ENCODE measurements around the gene MUC2. TPM values are rescaled to one million over a fixed set of nuclear protein-coding genes. Genes with fewer than 3 reads are reported as not detected.

MUC2 gene
- total and polyA plus RNA-seq, 10 of the 15 experiments (the other 5 are each of a cell fraction or from before 2014, with no cell fraction given), result 0.23 TPM; not detected in 9

GRCh38 chr11:1099519-1100355, 25.1 kb downstream of the MUC2 start:
- no peak for TF ChIP-seq NBN (IDR thresholded peaks at IDR 0.05)
- TF ChIP-seq ZNF274 (IDR thresholded peaks at IDR 0.05; ENCODE audit: insufficient read depth, insufficient read length), result no peak
- TF ChIP-seq BRCA1 (IDR thresholded peaks at IDR 0.05; ENCODE audit: low read depth, low read length), result no peak
- TF ChIP-seq MEF2B (IDR thresholded peaks at IDR 0.05; ENCODE audit: partially characterized antibody, poor library complexity, severe bottlenecking), result no peak
- no peak for TF ChIP-seq PRDM15 (CRISPR knock-in tag; IDR thresholded peaks at IDR 0.05)
- TF ChIP-seq SIX5 (IDR thresholded peaks at IDR 0.05; ENCODE audit: low read depth, low read length, severe bottlenecking), result no peak
- no peak for TF ChIP-seq E2F4 (IDR thresholded peaks at IDR 0.05; ENCODE audit: low read depth, low read length)
- TF ChIP-seq SPI1 (IDR thresholded peaks at IDR 0.05; ENCODE audit: borderline replicate concordance, insufficient read depth, low read depth, low read length), result no peak
- FAIRE-seq, result no peak

More at GRCh38 chr11:1099519-1100355, 25.1 kb downstream of the MUC2 start:
- ChIA-PET SMC1A (ENCODE audit: uncharacterized antibody, unreplicated experiment) (no interaction called here), RAD21 (ENCODE audit: unreplicated experiment) (no interaction called here), CTCF (no interaction called here), POLR2A (no interaction called here)
- ATAC-seq (no peak), DNase-seq (ENCODE audit: low read depth, low spot score) (no peak)
- H3K4me1 ChIP-seq (ENCODE audit: control insufficient read depth, insufficient read depth, low read length), result no peaks in the 10 kb centered on the region
- no peak overlapping the region for H3K27ac ChIP-seq (ENCODE audit: control insufficient read depth, insufficient read depth)
- no peaks in the 10 kb centered on the region for H3K36me3 ChIP-seq (ENCODE audit: control insufficient read depth in 2 of 2, insufficient read depth in 2 of 2, low read length in 1 of 2)
- H2AFZ ChIP-seq (ENCODE audit: control insufficient read depth, low read depth, low read length), result no peak overlapping the region
- in situ Hi-C loops (cut with MboI) (no loop called here), intact Hi-C loops (cut with micrococcal nuclease; ENCODE audit: unreplicated experiment) (no loop called here)
- WGBS (ENCODE audit: insufficient coverage, insufficient replicate concordance, low lambda C conversion rate, missing lambda C conversion rate), result 75% methylated on average over 31 of the region's 32 CpGs
- no peaks in the 10 kb centered on the region for H3K79me2 ChIP-seq (ENCODE audit: control insufficient read depth, insufficient read depth, low read length)
- no peak overlapping the region for H3K9ac ChIP-seq (ENCODE audit: control insufficient read depth, insufficient read depth, low read length)
- H3K9me3 ChIP-seq (replicated peaks; ENCODE audit: control insufficient read depth, insufficient read depth, low read length), result no peaks in the 10 kb centered on the region; the same call in 2 of the 3 replicates
- H3K4me2 ChIP-seq (ENCODE audit: control insufficient read depth, insufficient read depth), result no peak overlapping the region
- no peaks in the 10 kb centered on the region for H3K27me3 ChIP-seq (replicated peaks in 1 of 2; ENCODE audit: control insufficient read depth in 2 of 2, insufficient read depth in 2 of 2, low read length in 1 of 2)
- no TSS peak for BruUV-seq (replicated peaks)
- H4K20me1 ChIP-seq (ENCODE audit: control insufficient read depth, insufficient read depth), result no peaks in the 10 kb centered on the region
- H3K4me3 ChIP-seq, result no peak overlapping the region
